GM12892 (cell line): ENCODE measurements around the gene COL1A1.

Experiments used
- POLR2A ChIP-seq: IDR thresholded peaks from 2 replicates; pipeline ENCODE4 v1.6.1; 2011; ENCODE audit warnings: low read depth, low read length, control low read depth
- POLR2AphosphoS5 ChIP-seq: IDR thresholded peaks from 2 replicates; pipeline ENCODE4 v1.6.1; 2011; ENCODE audit warnings: low read depth, low read length, control low read depth
- TAF1 ChIP-seq: IDR thresholded peaks from 2 replicates; pipeline ENCODE4 v1.6.1; 2011; ENCODE audit warnings: low read depth, mild to moderate bottlenecking, control low read depth, low read length, borderline replicate concordance

DNA sequence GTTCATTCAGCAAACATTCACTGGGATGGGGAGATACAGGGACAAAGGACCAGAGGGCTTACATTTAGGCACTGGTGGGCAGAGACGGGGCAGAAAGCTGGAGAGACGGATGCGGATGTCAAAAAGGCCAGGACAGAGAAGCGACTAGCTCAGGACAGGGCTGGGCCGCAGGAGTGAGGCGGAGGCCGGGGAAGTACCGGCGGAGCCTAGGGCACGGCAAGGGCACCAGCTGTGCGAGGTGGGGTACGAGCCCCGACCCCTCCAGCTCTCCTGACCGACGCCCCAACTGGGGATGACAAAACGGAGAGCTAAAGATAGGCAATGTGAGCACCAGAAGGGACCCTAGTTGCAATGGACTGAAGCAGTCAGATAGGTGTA, 39.5 kb downstream of the COL1A1 start:
- no peak for TF ChIP-seq TAF1
- no peak for TF ChIP-seq POLR2A
- no peak for TF ChIP-seq POLR2AphosphoS5
